ENCODE measurements around the gene PER1. TPM values are rescaled to one million over a fixed set of nuclear protein-coding genes. Genes with fewer than 3 reads are reported as not detected.
A peak's percentile ranks its signal among the peaks of the same experiment; 100 is the strongest.

PER1 gene
- total and polyA plus RNA-seq, 9 of the 15 experiments (the other 6 are each of a cell fraction or from before 2014, with no cell fraction given) = 0.13 to 26.0 (median 3.4) TPM

GRCh38 chr17:8121681-8122421, 30.4 kb downstream of the PER1 start (continued):
- TF ChIP-seq REST (IDR thresholded peaks at IDR 0.05; ENCODE audit: borderline replicate concordance) (peak; percentile 80), REST (CRISPR knock-in tag; IDR thresholded peaks at IDR 0.05; ENCODE audit: low read depth) (no peak), EP300 (IDR thresholded peaks at IDR 0.05; ENCODE audit: low read length) (no peak), SMARCB1 (IDR thresholded peaks at IDR 0.05; ENCODE audit: insufficient read length, low read depth) (no peak), ZNF24 (IDR thresholded peaks at IDR 0.05) (no peak), RBM15 (IDR thresholded peaks at IDR 0.05; ENCODE audit: insufficient read depth, low read length) (no peak), KDM4B (IDR thresholded peaks at IDR 0.05; ENCODE audit: borderline replicate concordance in 2 of 2, low read depth in 1 of 2) (no peak), THAP12 (CRISPR knock-in tag; IDR thresholded peaks at IDR 0.05) (no peak), RBM39 (optimal IDR thresholded peaks at IDR 0.05; ENCODE audit: low read depth, low read length) (no peak), RCOR1 (IDR thresholded peaks at IDR 0.05; ENCODE audit: borderline replicate concordance in 1 of 2, low read depth in 2 of 2, low read length in 2 of 2) (peak in 1 of 2 experiments; percentile 69; a peak in 2 of 4 replicates), SRSF3 (IDR thresholded peaks at IDR 0.05; ENCODE audit: insufficient read depth, low read length) (no peak), ARID4B (CRISPR knock-in tag; IDR thresholded peaks at IDR 0.05) (no peak)

Measured in K562 (cell line).